ENCODE data around the gene AKAP13. TPM values are rescaled to one million over a fixed set of nuclear protein-coding genes. Genes with fewer than 3 reads are reported as not detected.

Gene AKAP13
- total RNA-seq, 1 donor from 2014 or later: 284 TPM

GRCh38 chr15:85595804-85596536, 215.6 kb downstream of the AKAP13 start:
- intact Hi-C loops (cut with micrococcal nuclease): no loop called here
- DNase-seq: no peak
- ATAC-seq: no peak

GRCh38 chr15:85597155-85597815, 216.9 kb downstream of the AKAP13 start:
- intact Hi-C loops (cut with micrococcal nuclease): no loop called here
- ATAC-seq (peak; percentile 9), DNase-seq (no peak)

- peak; percentile 11 for ATAC-seq
Observed at GRCh38 chr15:85598219-85598618, 217.8 kb downstream of the AKAP13 start.

GRCh38 chr15:85598718-85599398, 218.5 kb downstream of the AKAP13 start:
- intact Hi-C loops (cut with micrococcal nuclease): no loop called here
- ATAC-seq: peak; percentile 49
- DNase-seq: no peak

More at GRCh38 chr15:85598219-85598618, 217.8 kb downstream of the AKAP13 start:
- intact Hi-C loops (cut with micrococcal nuclease): no loop called here
- DNase-seq: no peak

- no peak for ATAC-seq
- intact Hi-C loops (cut with micrococcal nuclease): no loop called here
- DNase-seq: no peak
Observed at GRCh38 chr15:85600001-85600400, 219.6 kb downstream of the AKAP13 start.

- ATAC-seq (no peak), DNase-seq (no peak)
- intact Hi-C loops (cut with micrococcal nuclease): no loop called here
Observed at GRCh38 chr15:85603160-85603559, 222.8 kb downstream of the AKAP13 start.

GRCh38 chr15:85603703-85604102, 223.3 kb downstream of the AKAP13 start:
- intact Hi-C loops (cut with micrococcal nuclease): no loop called here
- peak; percentile 12 for ATAC-seq
- no peak for DNase-seq

- no peak for ATAC-seq
- DNase-seq: no peak
- intact Hi-C loops (cut with micrococcal nuclease): no loop called here
Observed at GRCh38 chr15:85604194-85604593, 223.8 kb downstream of the AKAP13 start.

- ATAC-seq (peak; percentile 57), DNase-seq (no peak)
- intact Hi-C loops (cut with micrococcal nuclease): no loop called here
Observed at GRCh38 chr15:85606738-85607137, 226.3 kb downstream of the AKAP13 start.

GRCh38 chr15:85607141-85607806, 226.9 kb downstream of the AKAP13 start:
- no peak for ATAC-seq
- DNase-seq: no peak
- intact Hi-C loops (cut with micrococcal nuclease): no loop called here

GRCh38 chr15:85607842-85608241, 227.4 kb downstream of the AKAP13 start:
- ATAC-seq (peak; percentile 75), DNase-seq (no peak)
- intact Hi-C loops (cut with micrococcal nuclease): no loop called here

- intact Hi-C loops (cut with micrococcal nuclease): no loop called here
- DNase-seq (no peak), ATAC-seq (no peak)
Observed at GRCh38 chr15:85609492-85609891, 229.1 kb downstream of the AKAP13 start.

- ATAC-seq (no peak), DNase-seq (no peak)
- intact Hi-C loops (cut with micrococcal nuclease): no loop called here
Observed at GRCh38 chr15:85611361-85611760, 231.0 kb downstream of the AKAP13 start.

- no peak for ATAC-seq
- DNase-seq: no peak
- intact Hi-C loops (cut with micrococcal nuclease): no loop called here
Observed at GRCh38 chr15:85614059-85614458, 233.7 kb downstream of the AKAP13 start.

GRCh38 chr15:85615930-85616329, 235.5 kb downstream of the AKAP13 start:
- intact Hi-C loops (cut with micrococcal nuclease): no loop called here
- ATAC-seq: peak; percentile 26
- no peak for DNase-seq

- ATAC-seq: peak; percentile 32
- intact Hi-C loops (cut with micrococcal nuclease): no loop called here
- no peak for DNase-seq
Observed at GRCh38 chr15:85616549-85617110, 236.2 kb downstream of the AKAP13 start.

- ATAC-seq (no peak), DNase-seq (no peak)
- intact Hi-C loops (cut with micrococcal nuclease): no loop called here
Observed at GRCh38 chr15:85618228-85618505, 237.8 kb downstream of the AKAP13 start.

GRCh38 chr15:85618956-85619491, 238.6 kb downstream of the AKAP13 start:
- DNase-seq (peak; percentile 72), ATAC-seq (peak; percentile 74)
- intact Hi-C loops (cut with micrococcal nuclease): no loop called here

- DNase-seq: no peak
- ATAC-seq: no peak
- intact Hi-C loops (cut with micrococcal nuclease): loop anchor here (10.0 kb wide), 1 partner anchor 55 kb away; no protein-coding TSS in a partner anchor
Observed at GRCh38 chr15:85619992-85620689, 239.7 kb downstream of the AKAP13 start.

Measured in left ventricle myocardium superior (tissue), 1 donor.